H1 (cell line): ENCODE results near the gene SAG.

Experiments
- CEBPB ChIP-seq: IDR thresholded peaks from 2 replicates; pipeline ENCODE4 v1.6.1; 2012; ENCODE audit warnings: low read depth, low read length
- CTCF ChIP-seq, 3 experiments: IDR thresholded peaks; 1 replicate in 2 of 3; 2 replicates in 1 of 3; pipeline versions ENCODE4 v1.5.1 to v1.6.1; 2011; ENCODE audit warnings: low read length in 3 of 3, mild to moderate bottlenecking in 3 of 3, inconsistent platforms in 2 of 3, low read depth in 1 of 3, moderate library complexity in 1 of 3; ENCODE audit not compliant: insufficient read depth in 1 of 3; ENCODE audit errors: control extremely low read depth in 1 of 3
- EZH2 ChIP-seq: fragments of 200-600 bp; sonication (generic); IDR thresholded peaks from 2 replicates; pipeline ENCODE4 v1.7.1; 2012; ENCODE audit warnings: low read depth, mild to moderate bottlenecking, moderate library complexity, low read length, inconsistent platforms; ENCODE audit not compliant: severe bottlenecking
- GABPA ChIP-seq: IDR thresholded peaks from 2 replicates; pipeline ENCODE4 v1.6.1; 2011; ENCODE audit warnings: mild to moderate bottlenecking, low read length, moderate library complexity, borderline replicate concordance; ENCODE audit not compliant: insufficient read depth
- PHF8 ChIP-seq: fragments of 200-600 bp; sonication (generic); conservative IDR thresholded peaks from 2 replicates; pipeline ENCODE4 v1.7.1; 2012; ENCODE audit warnings: low read depth, mild to moderate bottlenecking, inconsistent platforms, low read length, moderate library complexity
- SP2 ChIP-seq: IDR thresholded peaks from 2 replicates; pipeline ENCODE4 v1.6.1; 2012; ENCODE audit warnings: mild to moderate bottlenecking, low read length, inconsistent platforms
- TAF1 ChIP-seq: IDR thresholded peaks from 2 replicates; pipeline ENCODE4 v1.6.1; 2011; ENCODE audit warnings: mild to moderate bottlenecking, low read depth, low read length
- TAF7 ChIP-seq: optimal IDR thresholded peaks from 2 replicates; pipeline ENCODE3; 2011; ENCODE audit warnings: low read depth, mild to moderate bottlenecking, inconsistent platforms, low read length, moderate library complexity, borderline replicate concordance
- TCF12 ChIP-seq: IDR thresholded peaks from 2 replicates; pipeline ENCODE4 v1.6.1; 2011; ENCODE audit warnings: low read depth, mild to moderate bottlenecking, low read length
- TEAD4 ChIP-seq: IDR thresholded peaks from 2 replicates; pipeline ENCODE4 v1.6.1; 2012; ENCODE audit warnings: low read depth, low read length, inconsistent platforms, mixed read lengths

DNA sequence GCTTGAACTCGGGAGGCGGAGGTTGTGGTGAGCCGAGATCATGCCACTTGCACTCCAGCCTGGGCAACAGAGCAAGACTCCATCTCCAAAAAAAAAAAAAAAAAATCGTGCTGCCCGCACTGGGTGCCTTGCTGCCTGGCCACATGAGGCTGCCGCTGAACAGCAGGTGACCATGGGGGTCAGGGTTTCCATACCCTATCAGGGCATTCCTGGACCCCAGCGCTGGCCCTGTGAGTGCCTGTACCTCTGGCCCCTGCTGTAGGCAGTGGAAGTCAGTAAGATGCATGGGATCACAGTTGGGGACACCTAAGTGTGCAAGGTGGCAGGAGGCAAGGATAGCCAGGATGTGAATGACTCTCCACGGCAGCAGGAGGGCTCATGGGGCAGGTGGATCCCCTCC, 18.9 kb downstream of the SAG start:
- TF ChIP-seq TCF12 (no peak), CTCF (IDR thresholded peaks at IDR 0.05; ENCODE audit: control extremely low read depth in 1 of 3, insufficient read depth in 1 of 3, low read depth in 1 of 3, low read length in 3 of 3) (no peak), GABPA (no peak), SP2 (no peak), CEBPB (no peak), TEAD4 (no peak), PHF8 (no peak), EZH2 (no peak), TAF7 (no peak), TAF1 (no peak)
